Liver (tissue), 9 donors: Measurements from ENCODE around the gene HTR4. TPM values are rescaled to one million over a fixed set of nuclear protein-coding genes. Genes with fewer than 3 reads are reported as not detected.

Experiments
- DNase-seq: peaks from one replicate; pipeline ENCODE4 v3.0.0-alpha.2; 2017; ENCODE audit warnings: low spot score
- H3K27ac ChIP-seq, 2 donors: one replicate each; pipeline ENCODE4 v1.7.0; 2013; ENCODE audit warnings: inconsistent platforms in 2 of 2, low read length in 2 of 2, control low read depth in 1 of 2, low read depth in 1 of 2, mild to moderate bottlenecking in 1 of 2
- H3K27me3 ChIP-seq, 4 donors: one replicate each; pipeline versions ENCODE4 v1.6.1 to v1.7.0; 2013; ENCODE audit warnings: low read length in 3 of 4, inconsistent platforms in 1 of 4, mild to moderate bottlenecking in 1 of 4, moderate library complexity in 1 of 4; ENCODE audit not compliant: control insufficient read depth in 4 of 4, insufficient read depth in 4 of 4
- H3K36me3 ChIP-seq, 4 donors: one replicate each; pipeline versions ENCODE4 v1.6.1 to v1.7.0; 2013; ENCODE audit warnings: low read length in 3 of 4, mild to moderate bottlenecking in 3 of 4, low read depth in 1 of 4, moderate library complexity in 1 of 4; ENCODE audit not compliant: control insufficient read depth in 4 of 4, insufficient read depth in 3 of 4
- H3K4me1 ChIP-seq, 4 donors: one replicate each; pipeline versions ENCODE4 v1.6.1 to v1.7.0; 2013; ENCODE audit warnings: low read length in 3 of 4, mild to moderate bottlenecking in 3 of 4, moderate library complexity in 1 of 4; ENCODE audit not compliant: control insufficient read depth in 4 of 4, insufficient read depth in 4 of 4
- H3K4me3 ChIP-seq, 3 donors: one replicate each; pipeline versions ENCODE4 v1.6.1 to v1.7.0; 2013; ENCODE audit warnings: low read length in 3 of 3, control low read depth in 1 of 3, low read depth in 1 of 3, mild to moderate bottlenecking in 1 of 3
- H3K9ac ChIP-seq, 2 donors: one replicate each; pipeline ENCODE4 v1.7.0; 2013; ENCODE audit warnings: low read length in 2 of 2, mild to moderate bottlenecking in 2 of 2, moderate library complexity in 2 of 2, control low read depth in 1 of 2, low read depth in 1 of 2
- H3K9me3 ChIP-seq, 4 donors: one replicate each; pipeline versions ENCODE4 v1.6.1 to v1.7.0; 2013; ENCODE audit warnings: low read length in 3 of 4; ENCODE audit not compliant: control insufficient read depth in 4 of 4
- EGR1 ChIP-seq, 2 donors: IDR thresholded peaks; 2 replicates each; pipeline ENCODE4 v1.6.1; 2016 to 2018; ENCODE audit warnings: antibody characterized with exemption in 2 of 2, low read depth in 2 of 2
- FOXA1 ChIP-seq: IDR thresholded peaks from 2 replicates; pipeline ENCODE4 v1.6.1; 2016; ENCODE audit warnings: antibody characterized with exemption
- FOXA2 ChIP-seq: IDR thresholded peaks from 2 replicates; pipeline ENCODE4 v1.6.1; 2016; ENCODE audit warnings: antibody characterized with exemption
- GABPA ChIP-seq, 2 donors: IDR thresholded peaks in 1 of 2; conservative IDR thresholded peaks in 1 of 2; 2 replicates each; pipeline ENCODE4 v1.6.1; 2016; ENCODE audit warnings: antibody characterized with exemption in 2 of 2, mild to moderate bottlenecking in 1 of 2, moderate library complexity in 1 of 2
- HNF4A ChIP-seq, 2 donors: conservative IDR thresholded peaks; 2 replicates each; pipeline ENCODE4 v1.6.1; 2016; ENCODE audit warnings: antibody characterized with exemption in 2 of 2, mild to moderate bottlenecking in 2 of 2
- HNF4G ChIP-seq: IDR thresholded peaks from 2 replicates; pipeline ENCODE4 v1.6.1; 2016; ENCODE audit warnings: antibody characterized with exemption
- JUND ChIP-seq, 2 donors: IDR thresholded peaks; 2 replicates each; pipeline ENCODE4 v1.6.1; 2016; ENCODE audit warnings: antibody characterized with exemption in 2 of 2
- NR2F2 ChIP-seq: IDR thresholded peaks from 2 replicates; pipeline ENCODE4 v1.6.1; 2016; ENCODE audit warnings: antibody characterized with exemption
- RAD21 ChIP-seq, 2 donors: IDR thresholded peaks; 2 replicates each; pipeline ENCODE4 v1.6.1; 2016; ENCODE audit warnings: antibody characterized with exemption in 2 of 2, mild to moderate bottlenecking in 2 of 2
- REST ChIP-seq: IDR thresholded peaks from 2 replicates; pipeline ENCODE4 v1.6.1; 2016; ENCODE audit warnings: antibody characterized with exemption, mild to moderate bottlenecking
- RXRA ChIP-seq, 2 donors: IDR thresholded peaks; 2 replicates each; pipeline ENCODE4 v1.6.1; 2017 to 2018; ENCODE audit warnings: antibody characterized with exemption in 2 of 2, mild to moderate bottlenecking in 1 of 2
- SP1 ChIP-seq: IDR thresholded peaks from 2 replicates; pipeline ENCODE4 v1.6.1; 2018; ENCODE audit warnings: antibody characterized with exemption, mild to moderate bottlenecking
- TAF1 ChIP-seq: conservative IDR thresholded peaks from 2 replicates; pipeline ENCODE4 v1.6.1; 2016; ENCODE audit warnings: antibody characterized with exemption, mild to moderate bottlenecking
- YY1 ChIP-seq: IDR thresholded peaks from 2 replicates; pipeline ENCODE4 v1.6.1; 2016; ENCODE audit warnings: antibody characterized with exemption, mild to moderate bottlenecking
- WGBS: extraction: QIAGEN DNeasy Blood & Tissue Kit; methylation state at CpG from one replicate; pipeline ENCODE4 v1.1.7; 2013; 5-methylcytosine and 5-hydroxymethylcytosine counted together
- polyA plus RNA-seq, 2 donors: library from polyadenylated mRNA; stranded (reverse) in 1 of 2; unstranded in 1 of 2; fragments of 200-250 nt in 1 of 2; fragments of >200 nt in 1 of 2; fragmentation: Nextera tagmentation in 1 of 2; extraction: Ambion mirVana in 1 of 2; gene quantifications; one replicate each; pipeline versions ENCODE4 v1.2.1 to v1.2.3, GENCODE V29; 2013 to 2015
- total RNA-seq, 2 donors: library from RNA; depleted of rRNA; stranded (reverse); fragments of >200 nt; gene quantifications; one replicate each; pipeline ENCODE4 v1.2.3, GENCODE V29; 2014
- TF ChIP-seq, protein P1 (sequence below): IDR thresholded peaks from 2 replicates; pipeline ENCODE4 v1.6.1; 2016; ENCODE audit warnings: antibody characterized with exemption
- TF ChIP-seq, protein P2 (sequence below): IDR thresholded peaks from 2 replicates; pipeline ENCODE4 v1.6.1; 2016; ENCODE audit warnings: antibody characterized with exemption
- TF ChIP-seq, protein P3 (sequence below): fragments of 150-350 bp; IDR thresholded peaks from 2 replicates; pipeline ENCODE4 v1.5.1; 2017; ENCODE audit warnings: improper control_type of control experiment, low read depth, low read length; ENCODE audit not compliant: missing input control
- TF ChIP-seq, protein P4 (sequence below): IDR thresholded peaks from 2 replicates; pipeline ENCODE4 v1.6.1; 2016; ENCODE audit warnings: antibody characterized with exemption
- donor health status: healthy.
- donor health status: healthy.
- donor health status: healthy.
- donor health status: healthy.
- donor health status: healthy.

Gene HTR4
- total and polyA plus RNA-seq, 4 donors, result 0.19 to 2.4 (median 0.98) TPM

DNA sequence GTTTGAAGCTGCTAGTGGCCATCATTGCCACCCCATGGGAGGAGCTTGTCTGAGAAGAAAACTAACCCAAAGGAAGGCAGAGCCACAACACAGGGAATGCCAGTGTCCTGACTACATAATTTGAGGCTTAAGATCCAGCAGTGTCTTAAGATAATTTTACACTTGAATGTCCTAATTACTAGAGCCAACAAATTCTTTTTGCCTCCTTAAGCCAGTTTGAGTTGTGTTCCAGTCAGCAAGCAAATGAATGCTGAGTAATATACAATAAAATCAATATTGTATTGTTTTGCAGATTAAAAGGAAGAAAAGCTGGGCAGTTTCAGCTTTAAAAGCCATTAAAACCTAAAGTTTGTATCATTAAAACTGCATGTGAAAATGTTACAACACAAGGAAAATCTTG lies 13.9 kb downstream of the HTR4 start:
- Histone ChIP-seq H3K27ac (no peak overlapping the region), H3K4me3 (no peak overlapping the region), H3K27me3 (no peaks in the 10 kb centered on the region), H3K9me3 (no peaks in the 10 kb centered on the region), H3K4me1 (peaks cover 1 to 10% (median 5%) of the 10 kb centered on the region in 4 donors), H3K36me3 (no peaks in the 10 kb centered on the region), H3K9ac (no peak overlapping the region)
- TF ChIP-seq REST (no peak), RAD21 (IDR thresholded peaks at IDR 0.05) (no peak), FOXA1 (no peak), SP1 (no peak), YY1 (no peak), NR2F2 (no peak), GABPA (IDR thresholded peaks at IDR 0.05 in 1 of 2, conservative IDR thresholded peaks at IDR 0.05 in 1 of 2) (no peak), HNF4A (conservative IDR thresholded peaks at IDR 0.05) (no peak), FOXA2 (no peak), TAF1 (no peak), JUND (IDR thresholded peaks at IDR 0.05) (no peak), EGR1 (IDR thresholded peaks at IDR 0.05; ENCODE audit: low read depth in 2 of 2) (no peak), HNF4G (no peak)
- TF ChIP-seq, protein P1, sequence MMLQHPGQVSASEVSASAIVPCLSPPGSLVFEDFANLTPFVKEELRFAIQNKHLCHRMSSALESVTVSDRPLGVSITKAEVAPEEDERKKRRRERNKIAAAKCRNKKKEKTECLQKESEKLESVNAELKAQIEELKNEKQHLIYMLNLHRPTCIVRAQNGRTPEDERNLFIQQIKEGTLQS, result no peak
- TF ChIP-seq, protein P2, sequence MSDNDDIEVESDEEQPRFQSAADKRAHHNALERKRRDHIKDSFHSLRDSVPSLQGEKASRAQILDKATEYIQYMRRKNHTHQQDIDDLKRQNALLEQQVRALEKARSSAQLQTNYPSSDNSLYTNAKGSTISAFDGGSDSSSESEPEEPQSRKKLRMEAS, result no peak
- TF ChIP-seq, protein P3, sequence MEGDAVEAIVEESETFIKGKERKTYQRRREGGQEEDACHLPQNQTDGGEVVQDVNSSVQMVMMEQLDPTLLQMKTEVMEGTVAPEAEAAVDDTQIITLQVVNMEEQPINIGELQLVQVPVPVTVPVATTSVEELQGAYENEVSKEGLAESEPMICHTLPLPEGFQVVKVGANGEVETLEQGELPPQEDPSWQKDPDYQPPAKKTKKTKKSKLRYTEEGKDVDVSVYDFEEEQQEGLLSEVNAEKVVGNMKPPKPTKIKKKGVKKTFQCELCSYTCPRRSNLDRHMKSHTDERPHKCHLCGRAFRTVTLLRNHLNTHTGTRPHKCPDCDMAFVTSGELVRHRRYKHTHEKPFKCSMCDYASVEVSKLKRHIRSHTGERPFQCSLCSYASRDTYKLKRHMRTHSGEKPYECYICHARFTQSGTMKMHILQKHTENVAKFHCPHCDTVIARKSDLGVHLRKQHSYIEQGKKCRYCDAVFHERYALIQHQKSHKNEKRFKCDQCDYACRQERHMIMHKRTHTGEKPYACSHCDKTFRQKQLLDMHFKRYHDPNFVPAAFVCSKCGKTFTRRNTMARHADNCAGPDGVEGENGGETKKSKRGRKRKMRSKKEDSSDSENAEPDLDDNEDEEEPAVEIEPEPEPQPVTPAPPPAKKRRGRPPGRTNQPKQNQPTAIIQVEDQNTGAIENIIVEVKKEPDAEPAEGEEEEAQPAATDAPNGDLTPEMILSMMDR, result no peak
- TF ChIP-seq, protein P4, sequence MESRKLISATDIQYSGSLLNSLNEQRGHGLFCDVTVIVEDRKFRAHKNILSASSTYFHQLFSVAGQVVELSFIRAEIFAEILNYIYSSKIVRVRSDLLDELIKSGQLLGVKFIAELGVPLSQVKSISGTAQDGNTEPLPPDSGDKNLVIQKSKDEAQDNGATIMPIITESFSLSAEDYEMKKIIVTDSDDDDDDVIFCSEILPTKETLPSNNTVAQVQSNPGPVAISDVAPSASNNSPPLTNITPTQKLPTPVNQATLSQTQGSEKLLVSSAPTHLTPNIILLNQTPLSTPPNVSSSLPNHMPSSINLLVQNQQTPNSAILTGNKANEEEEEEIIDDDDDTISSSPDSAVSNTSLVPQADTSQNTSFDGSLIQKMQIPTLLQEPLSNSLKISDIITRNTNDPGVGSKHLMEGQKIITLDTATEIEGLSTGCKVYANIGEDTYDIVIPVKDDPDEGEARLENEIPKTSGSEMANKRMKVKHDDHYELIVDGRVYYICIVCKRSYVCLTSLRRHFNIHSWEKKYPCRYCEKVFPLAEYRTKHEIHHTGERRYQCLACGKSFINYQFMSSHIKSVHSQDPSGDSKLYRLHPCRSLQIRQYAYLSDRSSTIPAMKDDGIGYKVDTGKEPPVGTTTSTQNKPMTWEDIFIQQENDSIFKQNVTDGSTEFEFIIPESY, result no peak
- no peak for DNase-seq

DNA sequence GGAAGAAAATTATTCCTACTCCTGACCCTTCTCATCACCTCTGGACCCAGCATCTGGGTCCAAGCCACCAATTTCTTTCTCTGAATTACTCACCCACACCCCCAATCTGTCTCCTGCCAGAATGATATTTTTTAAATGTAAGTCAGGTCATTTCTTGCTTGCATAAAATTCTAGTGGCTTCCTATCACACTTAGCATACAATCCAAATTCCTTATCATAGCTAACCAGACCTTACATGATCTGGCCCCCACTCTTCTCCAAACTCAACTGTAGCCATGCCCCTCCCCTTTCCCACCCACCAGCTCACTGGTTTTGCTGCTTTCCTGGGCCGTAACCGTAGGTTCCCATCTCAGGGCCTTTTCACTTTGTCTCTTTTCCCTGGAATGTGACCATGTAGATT lies 15.2 kb downstream of the HTR4 start:
- DNase-seq, result no peak
- no peak overlapping the region for H3K27ac ChIP-seq
- TF ChIP-seq TAF1, result no peak
- TF ChIP-seq, protein P2, result no peak
- no peak for TF ChIP-seq REST
- no peak for TF ChIP-seq RXRA (IDR thresholded peaks at IDR 0.05)
- 85% methylated on average over 2 of the region's 2 CpGs for WGBS
- H3K4me1 ChIP-seq, result peaks cover 0 to 10% (median 5%) of the 10 kb centered on the region in 4 donors
- H3K27me3 ChIP-seq, result no peaks in the 10 kb centered on the region
- H3K4me3 ChIP-seq, result no peak overlapping the region
- no peaks in the 10 kb centered on the region for H3K9me3 ChIP-seq
- H3K9ac ChIP-seq, result no peak overlapping the region
- H3K36me3 ChIP-seq, result no peaks in the 10 kb centered on the region
